ENCODE data around the gene COQ8A.

DNA sequence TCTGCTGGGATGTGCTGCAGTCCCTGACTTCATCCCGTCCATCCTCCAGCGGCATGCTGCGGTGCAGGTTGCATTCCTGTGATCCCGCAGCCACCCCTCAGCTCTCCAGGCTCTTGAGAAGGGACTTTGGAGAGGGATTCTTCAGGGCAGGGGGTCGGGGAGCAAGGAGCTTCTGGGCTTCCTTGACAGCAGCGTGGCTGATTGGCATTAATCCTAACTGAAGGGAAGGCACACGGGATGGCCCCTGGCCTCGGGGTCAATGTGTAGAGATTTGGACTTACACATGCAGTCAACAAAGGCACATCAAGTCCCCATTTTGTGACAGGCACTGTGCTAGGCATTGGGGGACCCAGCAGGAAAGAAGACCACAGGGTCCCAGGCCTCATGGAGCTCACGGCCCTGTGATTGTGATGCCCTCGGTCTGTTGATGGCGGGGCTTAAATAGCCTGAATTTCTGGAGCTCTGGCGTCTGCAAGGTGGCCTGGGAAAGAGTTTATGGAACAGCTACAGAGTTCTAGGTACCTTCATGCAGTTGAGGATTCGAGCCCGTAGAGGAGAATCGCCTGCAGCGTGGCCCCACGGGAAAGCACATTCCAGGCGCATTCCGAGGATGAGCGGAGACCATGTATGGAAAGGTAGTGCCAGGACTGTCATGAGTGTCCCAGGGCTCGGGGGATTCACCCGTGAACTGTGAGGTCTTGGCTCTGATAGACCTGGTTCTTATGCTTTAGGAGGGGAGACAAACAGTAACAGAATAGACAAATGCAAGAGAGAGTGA, 49.6 kb upstream of the COQ8A start:
- TF ChIP-seq CTCF (IDR thresholded peaks at IDR 0.05; ENCODE audit: insufficient read depth, low read length) (no peak), GABPA (IDR thresholded peaks at IDR 0.05; ENCODE audit: low read depth) (no peak)
